Esophagus (tissue), 2 donors: ENCODE measurements around the gene CPLX1. TPM values are rescaled to one million over a fixed set of nuclear protein-coding genes. Genes with fewer than 3 reads are reported as not detected.

Experiments
- H3K27ac ChIP-seq, 2 donors: one replicate each; pipeline ENCODE4 v1.5.1; 2013; ENCODE audit warnings: low read depth in 2 of 2, mild to moderate bottlenecking in 2 of 2, inconsistent platforms in 1 of 2, low read length in 1 of 2, moderate library complexity in 1 of 2
- H3K27me3 ChIP-seq, 2 donors: one replicate each; pipeline ENCODE4 v1.6.1; 2013; ENCODE audit warnings: low read length in 2 of 2, control low read depth in 1 of 2, mild to moderate bottlenecking in 1 of 2; ENCODE audit not compliant: insufficient read depth in 2 of 2, control insufficient read depth in 1 of 2
- H3K36me3 ChIP-seq, 2 donors: one replicate each; pipeline ENCODE4 v1.6.1; 2013; ENCODE audit warnings: low read length in 1 of 2; ENCODE audit not compliant: control insufficient read depth in 2 of 2, insufficient read depth in 2 of 2
- H3K4me1 ChIP-seq, 2 donors: one replicate each; pipeline ENCODE4 v1.6.1; 2013; ENCODE audit warnings: low read length in 1 of 2; ENCODE audit not compliant: control insufficient read depth in 2 of 2, insufficient read depth in 2 of 2
- H3K4me3 ChIP-seq, 2 donors: one replicate each; pipeline ENCODE4 v1.5.1; 2013; ENCODE audit warnings: low read length in 2 of 2, mild to moderate bottlenecking in 2 of 2, low read depth in 1 of 2, moderate library complexity in 1 of 2
- H3K9me3 ChIP-seq, 2 donors: one replicate each; pipeline ENCODE4 v1.6.1; 2013; ENCODE audit warnings: mild to moderate bottlenecking in 2 of 2, low read depth in 1 of 2, low read length in 1 of 2, moderate library complexity in 1 of 2; ENCODE audit not compliant: control insufficient read depth in 2 of 2, insufficient read depth in 1 of 2
- WGBS, 2 donors: extraction: QIAGEN DNeasy Blood & Tissue Kit; methylation state at CpG; one replicate each; pipeline ENCODE4 v1.1.7; 2013; 5-methylcytosine and 5-hydroxymethylcytosine counted together
- polyA plus RNA-seq, 2 donors: library from polyadenylated mRNA; stranded (reverse); fragments of 200-250 nt; gene quantifications; one replicate each; pipeline ENCODE4 v1.2.3, GENCODE V29; 2013
- donor health status: healthy with polysubstance abuse.
- donor health status: Bipolar disorder and iron deficiency.

The CPLX1 gene
- polyA plus RNA-seq, 2 donors: 0.74 to 2.8 TPM

DNA sequence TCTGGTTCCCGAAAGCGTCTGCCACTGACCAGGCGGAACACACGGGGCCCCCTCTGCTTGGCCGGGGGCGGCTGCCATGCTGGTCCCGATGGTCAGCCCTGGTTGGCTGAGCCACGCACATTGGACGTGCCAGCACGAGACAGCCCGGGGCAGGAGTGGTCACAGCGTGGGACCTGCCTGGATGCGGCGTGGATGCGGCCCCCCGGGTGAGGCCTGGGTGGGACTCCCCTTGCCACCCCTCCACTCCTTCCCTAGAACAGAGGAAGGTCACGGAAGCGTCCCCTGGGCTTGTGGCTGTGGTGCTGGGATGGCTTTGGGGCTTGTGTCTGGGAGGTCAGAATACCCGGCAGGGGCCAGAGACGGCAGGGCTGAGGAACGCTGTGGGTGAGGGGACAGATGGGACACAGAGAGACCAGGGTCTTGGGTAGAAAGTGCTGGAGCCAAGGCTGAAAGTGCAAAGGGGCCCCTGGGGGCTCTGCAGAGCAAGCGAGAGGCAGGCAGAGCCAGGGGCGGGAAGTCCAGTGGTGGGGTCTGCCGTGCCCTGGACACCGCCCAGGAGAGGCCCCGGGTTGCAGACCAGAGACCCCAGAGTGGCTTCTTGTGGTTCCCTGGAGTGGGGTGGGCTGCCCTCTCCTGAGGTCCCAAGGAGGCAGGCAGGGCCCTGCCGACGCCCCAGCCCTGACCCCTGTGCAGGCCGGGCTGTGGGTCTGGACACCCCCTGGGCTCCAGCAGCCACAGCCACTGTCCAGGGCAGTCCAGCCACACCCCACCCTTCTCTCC is 8.6 kb upstream of the CPLX1 start:
- Histone ChIP-seq H3K4me3 (no peak overlapping the region), H3K27me3 (peaks cover 0 to 2% of the 10 kb centered on the region in 2 donors), H3K9me3 (peaks cover 0 to 32% of the 10 kb centered on the region in 2 donors), H3K4me1 (no peaks in the 10 kb centered on the region), H3K27ac (no peak overlapping the region), H3K36me3 (no peaks in the 10 kb centered on the region)
- 81% methylated on average over 25 to 29 of the region's 29 CpGs for WGBS, 2 donors

DNA sequence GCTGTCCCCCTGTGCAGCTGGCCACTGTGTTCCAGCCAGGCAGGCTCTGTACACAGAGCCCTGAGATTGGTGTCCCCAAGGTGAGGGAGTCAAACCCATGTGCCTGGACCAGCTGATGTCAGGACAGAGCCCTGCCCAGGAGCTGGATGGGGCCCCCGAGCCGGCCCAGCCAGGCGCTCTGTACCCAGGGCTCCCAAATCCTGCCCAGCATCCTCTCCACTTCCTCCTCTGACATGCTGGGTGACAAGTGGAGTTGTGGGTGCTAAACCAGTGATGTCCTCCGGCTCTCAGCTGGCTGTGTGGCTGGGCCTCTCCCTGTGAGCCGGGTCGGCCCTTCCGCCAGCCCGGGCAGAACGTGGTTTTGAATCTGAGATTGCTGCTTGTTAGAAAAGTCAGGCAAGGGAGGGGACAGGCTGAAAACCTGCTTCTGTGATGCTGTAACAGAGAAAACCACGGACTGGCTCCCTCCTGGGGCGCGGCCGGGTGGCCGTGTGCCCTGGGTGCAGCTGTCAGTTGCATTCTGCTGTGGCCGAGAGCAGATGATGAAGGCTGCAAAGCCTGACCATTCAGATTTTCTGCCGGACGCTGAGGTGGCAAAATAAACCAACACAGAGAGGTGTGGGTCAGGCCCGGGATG is 7.9 kb upstream of the CPLX1 start:
- H3K36me3 ChIP-seq: no peaks in the 10 kb centered on the region
- H3K9me3 ChIP-seq: peaks cover 0 to 32% of the 10 kb centered on the region in 2 donors
- WGBS, 2 donors: 63 to 65% methylated on average over 18 of the region's 18 CpGs

DNA sequence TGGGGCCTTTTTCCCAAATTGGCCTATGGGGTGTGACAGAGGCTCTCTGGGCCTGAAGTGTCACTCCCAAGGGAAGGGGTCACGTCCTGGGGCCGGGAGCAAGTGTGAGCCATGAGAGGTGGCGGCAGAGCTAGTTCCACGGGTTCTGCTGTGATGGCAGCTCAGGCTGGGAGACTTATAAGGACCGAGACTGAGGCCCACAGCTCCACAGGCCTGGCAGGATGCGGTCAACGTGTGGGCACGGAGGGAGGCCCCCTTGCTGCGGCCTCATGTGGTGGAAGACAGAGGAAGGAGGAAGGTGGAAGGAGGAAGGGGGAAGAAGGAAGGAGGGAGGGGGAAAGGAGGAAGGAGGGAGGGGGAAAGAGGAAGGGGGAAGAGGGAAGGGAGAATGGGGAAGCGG is 7.2 kb upstream of the CPLX1 start:
- H3K27me3 ChIP-seq: peaks cover 0 to 3% of the 10 kb centered on the region in 2 donors
- peaks cover 0 to 32% of the 10 kb centered on the region in 2 donors for H3K9me3 ChIP-seq
- H3K27ac ChIP-seq: no peak overlapping the region
- no peaks in the 10 kb centered on the region for H3K36me3 ChIP-seq
- no peak overlapping the region for H3K4me3 ChIP-seq
- 56 to 62% methylated on average over 10 of the region's 10 CpGs for WGBS, 2 donors
- H3K4me1 ChIP-seq: no peaks in the 10 kb centered on the region

More for the DNA sequence above, 7.9 kb upstream of the CPLX1 start:
- Histone ChIP-seq H3K27ac (no peak overlapping the region), H3K4me1 (no peaks in the 10 kb centered on the region), H3K4me3 (no peak overlapping the region), H3K27me3 (peaks cover 0 to 2% of the 10 kb centered on the region in 2 donors)

GRCh38 chr4:832536-832935 is 6.6 kb upstream of the CPLX1 start:
- no peaks in the 10 kb centered on the region for H3K4me1 ChIP-seq
- 87 to 94% methylated on average over 8 to 9 of the region's 9 CpGs for WGBS, 2 donors
- H3K36me3 ChIP-seq: no peaks in the 10 kb centered on the region
- no peak overlapping the region for H3K27ac ChIP-seq
- peaks cover 0 to 7% of the 10 kb centered on the region in 2 donors for H3K27me3 ChIP-seq
- H3K9me3 ChIP-seq: peaks cover 0 to 30% of the 10 kb centered on the region in 2 donors
- H3K4me3 ChIP-seq: no peak overlapping the region

DNA sequence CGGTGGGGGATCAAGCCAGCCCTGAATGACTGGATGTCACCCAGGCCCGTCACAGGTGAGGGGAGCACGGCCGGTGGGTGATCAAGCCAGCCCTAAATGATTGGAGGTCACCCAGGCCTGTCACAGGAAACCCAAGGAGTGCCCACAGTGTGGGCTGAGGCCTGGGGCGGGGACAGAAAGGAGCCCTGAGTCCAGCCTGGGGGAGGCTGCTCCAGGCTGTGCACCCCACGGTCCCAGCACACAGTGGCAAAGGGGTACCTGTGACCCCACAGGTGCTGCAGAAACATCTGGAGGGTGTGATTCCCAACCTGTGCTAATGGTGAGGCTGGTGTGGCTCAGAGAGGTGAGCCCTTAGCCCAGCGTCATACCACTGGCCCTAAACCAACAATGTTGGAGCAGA is 6.2 kb upstream of the CPLX1 start:
- WGBS, 2 donors: 91 to 95% methylated on average over 5 to 7 of the region's 7 CpGs
- no peak overlapping the region for H3K4me3 ChIP-seq

GRCh38 chr4:831483-831805 is 5.5 kb upstream of the CPLX1 start:
- H3K4me1 ChIP-seq: peaks cover 0 to 6% of the 10 kb centered on the region in 2 donors
- H3K4me3 ChIP-seq: no peak overlapping the region
- H3K27me3 ChIP-seq: peaks cover 0 to 16% of the 10 kb centered on the region in 2 donors
- WGBS, 2 donors: 62 to 67% methylated on average over 3 of the region's 3 CpGs
- H3K36me3 ChIP-seq: no peaks in the 10 kb centered on the region
- H3K9me3 ChIP-seq: peaks cover 0 to 20% of the 10 kb centered on the region in 2 donors
- no peak overlapping the region for H3K27ac ChIP-seq

More for the DNA sequence above, 6.2 kb upstream of the CPLX1 start:
- no peaks in the 10 kb centered on the region for H3K36me3 ChIP-seq
- H3K9me3 ChIP-seq: peaks cover 0 to 26% of the 10 kb centered on the region in 2 donors
- H3K27ac ChIP-seq: no peak overlapping the region
- H3K27me3 ChIP-seq: peaks cover 0 to 10% of the 10 kb centered on the region in 2 donors
- no peaks in the 10 kb centered on the region for H3K4me1 ChIP-seq

DNA sequence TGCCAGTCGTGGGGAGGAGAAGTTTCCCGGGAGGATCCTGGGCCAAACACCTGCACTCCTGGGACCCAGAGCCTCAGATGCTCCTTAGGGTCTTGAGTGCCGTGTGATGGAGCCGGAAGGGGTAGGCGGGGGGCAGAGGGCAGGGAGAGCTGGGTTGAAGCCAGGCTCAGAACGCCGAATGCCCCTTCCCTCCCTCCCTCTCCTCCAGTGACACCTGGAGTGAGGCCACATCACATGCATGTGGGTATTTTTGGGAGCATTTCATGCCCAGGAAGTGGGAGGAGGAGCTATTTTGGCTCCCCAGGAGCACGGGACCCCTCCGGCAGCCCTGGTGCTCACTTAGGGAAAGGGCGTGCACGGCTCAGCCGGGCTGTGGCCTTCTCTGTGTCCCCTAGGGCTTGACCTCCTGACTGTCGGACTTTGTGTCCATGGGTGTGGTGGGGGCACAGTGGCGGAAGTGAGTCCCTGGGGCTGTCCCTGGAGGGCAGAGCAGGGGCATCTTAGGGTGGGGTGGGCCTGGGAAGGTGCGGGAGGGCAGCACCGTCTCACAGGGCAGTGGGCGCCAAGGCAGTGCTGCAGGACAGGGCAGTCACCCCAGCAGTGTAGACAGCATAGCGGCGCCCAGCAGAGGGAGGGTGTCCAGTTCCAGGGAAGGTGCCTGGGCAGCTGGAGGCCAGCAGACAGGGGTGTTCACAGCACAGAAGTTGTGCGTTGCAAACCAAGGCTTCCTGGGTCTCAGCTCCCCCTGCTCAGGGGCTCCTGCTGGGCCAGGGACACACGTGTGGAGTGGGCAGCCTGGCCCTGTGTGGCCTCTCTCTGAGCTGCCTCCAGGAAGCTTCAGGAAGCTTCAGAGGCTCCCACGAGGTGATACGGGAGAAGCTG is 4.9 kb upstream of the CPLX1 start:
- H3K27me3 ChIP-seq: peaks cover 0 to 17% of the 10 kb centered on the region in 2 donors
- H3K27ac ChIP-seq: no peak overlapping the region
- H3K36me3 ChIP-seq: no peaks in the 10 kb centered on the region
- 67 to 71% methylated on average over 23 of the region's 23 CpGs for WGBS, 2 donors
- H3K4me1 ChIP-seq: peaks cover 0 to 6% of the 10 kb centered on the region in 2 donors
- no peak overlapping the region for H3K4me3 ChIP-seq
- H3K9me3 ChIP-seq: peaks cover 0 to 16% of the 10 kb centered on the region in 2 donors

GRCh38 chr4:829761-830600 is 4.1 kb upstream of the CPLX1 start:
- Histone ChIP-seq H3K27me3 (peaks cover 0 to 25% of the 10 kb centered on the region in 2 donors), H3K4me1 (peaks cover 4 to 10% of the 10 kb centered on the region in 2 donors)

More at GRCh38 chr4:829761-830600, 4.1 kb upstream of the CPLX1 start:
- Histone ChIP-seq H3K4me3 (no peak overlapping the region), H3K9me3 (peaks cover 0 to 14% of the 10 kb centered on the region in 2 donors), H3K36me3 (no peaks in the 10 kb centered on the region), H3K27ac (no peak overlapping the region)
- WGBS, 2 donors: 56 to 63% methylated on average over 26 of the region's 26 CpGs
